ENCODE results near the gene FARP1.

The FARP1 gene

GRCh38 chr13:98492335-98493041 lies 349.6 kb downstream of the FARP1 start:
- no peak for DNase-seq

- DNase-seq: no peak
Observed at GRCh38 chr13:98493042-98493712, 350.3 kb downstream of the FARP1 start.

- no peak for DNase-seq
Observed at GRCh38 chr13:98494769-98495168, 351.9 kb downstream of the FARP1 start.

GRCh38 chr13:98495627-98496478 lies 353.0 kb downstream of the FARP1 start:
- no peak for DNase-seq

GRCh38 chr13:98496479-98496791 lies 353.5 kb downstream of the FARP1 start:
- DNase-seq: no peak

GRCh38 chr13:98496966-98497365 lies 354.1 kb downstream of the FARP1 start:
- DNase-seq: no peak

- DNase-seq: no peak
Observed at GRCh38 chr13:98500963-98501421, 358.1 kb downstream of the FARP1 start.

GRCh38 chr13:98503175-98504028 lies 360.5 kb downstream of the FARP1 start:
- no peak for DNase-seq

GRCh38 chr13:98504029-98504351 lies 361.1 kb downstream of the FARP1 start:
- DNase-seq: no peak

- no peak for DNase-seq
Observed at GRCh38 chr13:98504371-98504963, 361.6 kb downstream of the FARP1 start.

Data from GF-D8 (cell line).